ENCODE results near the gene WFDC2. TPM values are rescaled to one million over a fixed set of nuclear protein-coding genes. Genes with fewer than 3 reads are reported as not detected.
"Not testable (repeated sequence)": the region's sequence is repeated elsewhere in the genome, so short reads cannot be mapped to it uniquely, and the experiment has no call there.

The WFDC2 gene
- polyA plus RNA-seq, 4 donors = 10.7 to 228 (median 172) TPM

GRCh38 chr20:45450097-45450818 lies 19.3 kb upstream of the WFDC2 start:
- DNase-seq (ENCODE audit: low read depth in 4 of 4, low spot score in 3 of 4) = no peak

GRCh38 chr20:45452238-45452637 lies 17.3 kb upstream of the WFDC2 start:
- no peak for DNase-seq (ENCODE audit: low read depth in 4 of 4, low spot score in 3 of 4)

GRCh38 chr20:45452772-45453691 lies 16.5 kb upstream of the WFDC2 start:
- no peak for DNase-seq (ENCODE audit: low read depth in 4 of 4, low spot score in 3 of 4)

GRCh38 chr20:45456632-45457031 lies 12.9 kb upstream of the WFDC2 start:
- DNase-seq (ENCODE audit: low read depth in 4 of 4, low spot score in 3 of 4) = no peak

DNA sequence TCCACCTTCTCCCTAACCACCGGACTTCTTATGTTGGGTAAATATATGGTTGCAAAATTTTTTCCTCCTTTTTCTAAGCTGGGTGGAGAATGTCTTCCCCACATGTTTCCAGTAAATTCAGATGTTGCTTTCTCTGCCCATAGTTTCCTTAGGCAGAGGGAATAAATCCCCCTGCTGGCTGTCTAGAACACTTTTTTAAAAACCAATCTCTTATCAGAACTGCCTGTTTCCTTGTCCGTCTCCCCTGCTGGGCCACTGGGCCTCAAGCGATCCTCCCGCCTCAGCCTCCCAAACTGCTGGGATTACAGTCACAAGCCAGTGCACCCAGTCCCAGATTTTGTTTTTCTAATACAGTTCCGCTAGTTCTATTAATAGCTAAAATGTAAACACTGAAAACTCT lies 9.9 kb upstream of the WFDC2 start:
- DNase-seq (ENCODE audit: low read depth in 4 of 4, low spot score in 3 of 4) = no peak

GRCh38 chr20:45461225-45461624 lies 8.3 kb upstream of the WFDC2 start:
- no peak for DNase-seq (ENCODE audit: low read depth in 4 of 4, low spot score in 3 of 4)

GRCh38 chr20:45462711-45463509 lies 6.6 kb upstream of the WFDC2 start:
- no peak for DNase-seq (ENCODE audit: low read depth in 4 of 4, low spot score in 3 of 4)

DNA sequence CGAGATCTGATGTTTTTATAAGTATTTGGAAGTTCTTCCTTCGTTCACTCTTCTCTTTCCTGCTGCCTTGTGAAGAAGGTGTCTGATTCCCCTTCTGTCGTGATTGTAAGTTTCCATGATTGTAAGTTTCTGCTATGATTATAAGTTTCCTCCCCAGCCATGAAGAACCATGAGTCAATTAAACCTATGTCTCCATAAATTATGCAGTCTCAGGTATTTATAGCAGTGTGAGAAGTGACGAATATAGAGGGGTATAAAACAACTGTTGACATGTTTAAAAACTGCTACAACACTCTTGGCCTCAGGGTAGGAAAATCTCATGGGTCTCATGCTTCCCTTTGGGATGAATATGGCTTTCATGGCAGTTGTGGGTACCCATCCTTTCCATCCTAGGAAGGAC lies 5.8 kb upstream of the WFDC2 start:
- no peak for DNase-seq (ENCODE audit: low read depth in 4 of 4, low spot score in 3 of 4)

- DNase-seq (ENCODE audit: low read depth in 4 of 4, low spot score in 3 of 4) = no peak
Observed at GRCh38 chr20:45465491-45466266, 3.9 kb upstream of the WFDC2 start.

DNA sequence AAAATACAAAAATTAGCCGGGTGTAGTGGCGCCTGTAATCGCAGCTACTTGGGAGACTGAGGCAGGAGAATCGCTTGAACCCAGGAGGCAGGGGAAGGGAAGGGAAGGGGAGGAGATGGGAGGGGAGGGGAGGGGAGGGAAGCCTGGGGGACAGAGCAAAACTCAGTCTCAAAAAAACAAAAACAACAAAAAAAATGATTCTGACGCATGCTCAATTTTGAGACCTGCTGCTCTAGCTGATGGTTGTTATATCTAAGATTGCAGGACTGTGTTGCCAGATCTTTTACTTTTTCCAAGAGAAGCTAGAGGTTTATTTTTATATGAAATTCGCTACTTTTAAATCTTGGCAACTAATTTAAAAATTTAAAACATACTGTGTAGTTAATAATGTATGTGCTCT lies 2.4 kb upstream of the WFDC2 start:
- no peak for DNase-seq (ENCODE audit: low read depth in 4 of 4, low spot score in 3 of 4)

DNA sequence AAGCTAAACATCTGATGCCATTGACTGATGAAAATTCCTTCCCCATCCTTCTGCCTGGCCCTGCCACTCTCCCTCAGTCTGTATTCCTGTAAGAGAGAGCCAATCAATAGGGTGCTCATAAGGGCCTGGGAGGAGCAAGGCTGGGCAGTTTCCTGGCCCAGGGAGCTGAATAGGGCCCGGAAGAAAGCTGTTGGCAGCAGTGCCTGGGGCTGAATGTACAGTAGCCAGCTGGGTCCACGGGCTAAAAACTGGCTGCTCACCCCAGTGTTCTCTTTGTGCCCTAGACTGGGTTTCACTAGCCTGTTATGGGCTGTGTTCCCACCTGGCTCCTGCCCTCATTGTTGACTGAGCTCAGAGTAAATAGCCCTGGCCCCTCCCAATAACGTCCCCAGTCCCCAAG lies 1.7 kb upstream of the WFDC2 start:
- DNase-seq (ENCODE audit: low read depth in 4 of 4, low spot score in 3 of 4) = no peak

DNA sequence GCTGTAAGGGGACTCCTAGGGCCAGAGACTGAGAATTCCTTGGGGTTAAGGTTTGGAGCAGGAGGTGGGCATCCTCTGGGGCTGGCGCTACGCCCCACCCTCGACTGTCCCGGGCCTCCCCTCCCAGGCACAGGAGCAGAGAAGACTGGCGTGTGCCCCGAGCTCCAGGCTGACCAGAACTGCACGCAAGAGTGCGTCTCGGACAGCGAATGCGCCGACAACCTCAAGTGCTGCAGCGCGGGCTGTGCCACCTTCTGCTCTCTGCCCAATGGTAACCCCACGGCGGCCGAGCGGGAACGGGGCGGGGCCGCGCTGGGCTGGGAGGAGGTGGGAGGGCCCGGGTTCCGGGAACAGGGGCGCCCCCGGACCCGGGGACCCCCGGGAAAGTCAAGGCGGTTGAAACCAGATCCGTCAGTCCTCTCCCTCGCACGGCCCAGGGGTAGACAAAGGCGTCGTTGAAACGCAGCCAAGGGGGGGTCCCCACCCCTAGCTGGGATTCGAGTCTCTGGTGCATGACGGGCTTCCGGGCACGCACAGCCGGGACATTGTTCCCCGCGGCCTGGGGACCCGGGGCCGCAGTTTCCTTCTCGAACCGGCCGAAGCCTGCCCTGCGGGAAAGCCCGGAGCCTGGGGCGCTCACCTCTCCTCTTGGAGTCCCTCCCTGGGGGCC lies 844 bp downstream of the WFDC2 start:
- peak in 3 of 4 donors; percentile 55 to 74 (median 64) for DNase-seq (ENCODE audit: low read depth in 4 of 4, low spot score in 3 of 4)

GRCh38 chr20:45470937-45471336 lies 1.4 kb downstream of the WFDC2 start:
- DNase-seq (ENCODE audit: low read depth in 4 of 4, low spot score in 3 of 4) = no peak

- DNase-seq (ENCODE audit: low read depth in 4 of 4, low spot score in 3 of 4) = not testable (repeated sequence)
Observed at GRCh38 chr20:45472286-45472685, 2.7 kb downstream of the WFDC2 start.

DNA sequence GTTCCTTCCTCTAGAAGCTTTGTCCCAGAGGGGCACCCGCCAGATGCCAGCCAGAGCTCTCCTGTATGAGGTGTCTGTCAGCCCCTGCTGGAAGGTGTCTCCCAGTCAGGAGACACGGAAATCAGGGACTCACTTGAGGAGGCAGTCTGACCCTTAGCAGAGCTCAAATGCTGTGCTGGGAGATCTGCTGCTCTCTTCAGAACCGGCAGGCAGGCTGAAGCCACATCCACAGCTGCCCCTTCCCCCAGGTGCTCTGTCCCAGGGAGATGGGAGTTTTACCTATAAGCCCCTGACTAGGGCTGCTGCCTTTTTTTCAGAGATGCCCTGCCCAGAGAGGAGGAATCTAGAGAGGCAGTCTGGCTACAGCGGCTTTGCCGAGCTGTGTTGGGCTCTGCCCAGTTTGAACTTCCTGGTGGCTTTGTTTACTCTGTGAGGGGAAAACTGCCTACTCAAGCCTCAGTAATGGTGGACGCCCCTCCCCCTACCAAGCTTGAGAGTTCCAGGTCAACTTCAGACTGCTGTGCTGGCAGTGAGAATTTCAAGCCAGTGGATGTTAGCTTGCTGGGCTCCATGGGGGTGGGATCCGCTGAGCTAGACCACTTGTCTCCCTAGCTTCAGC lies 8.1 kb downstream of the WFDC2 start:
- not testable (repeated sequence) for DNase-seq (ENCODE audit: low read depth in 4 of 4, low spot score in 3 of 4)

GRCh38 chr20:45479822-45480221 lies 10.3 kb downstream of the WFDC2 start:
- no peak for DNase-seq (ENCODE audit: low read depth in 4 of 4, low spot score in 3 of 4)

DNA sequence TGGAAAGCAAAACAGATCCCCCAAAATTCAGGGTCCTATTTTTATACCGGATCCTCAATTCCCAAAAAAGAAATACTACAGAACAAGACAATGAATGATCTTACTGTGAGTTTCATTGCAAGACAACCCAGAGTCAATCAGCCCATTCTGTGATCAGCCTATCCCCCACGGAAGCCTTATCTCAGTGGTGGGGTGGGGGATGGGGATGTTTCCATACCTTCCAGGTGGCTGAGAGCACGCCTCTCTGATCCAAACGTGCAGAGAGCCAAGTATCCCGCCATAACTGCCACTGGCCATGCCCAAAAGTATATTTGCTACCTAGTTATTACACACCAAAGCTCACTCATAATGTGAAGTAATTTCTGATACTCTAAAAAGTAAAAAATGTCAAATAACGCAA lies 15.1 kb downstream of the WFDC2 start:
- DNase-seq (ENCODE audit: low read depth in 4 of 4, low spot score in 3 of 4) = no peak

- DNase-seq (ENCODE audit: low read depth in 4 of 4, low spot score in 3 of 4) = no peak
Observed at GRCh38 chr20:45485388-45485787, 15.8 kb downstream of the WFDC2 start.

- DNase-seq (ENCODE audit: low read depth in 4 of 4, low spot score in 3 of 4) = no peak
Observed at GRCh38 chr20:45487231-45487635, 17.7 kb downstream of the WFDC2 start.
